Testis (tissue), 2 donors: Measurements from ENCODE around the gene MCF2L.

Experiments
- CTCF ChIP-seq, 3 experiments: fragments of 450-650 bp in 2 of 3; fragments of 200-600 bp in 1 of 3; sonication (generic) in 1 of 3; IDR thresholded peaks; one replicate each; pipeline ENCODE4 v1.5.1; 2016 to 2019; ENCODE audit warnings: antibody characterized with exemption in 3 of 3, mild to moderate bottlenecking in 2 of 3, moderate library complexity in 1 of 3
- POLR2A ChIP-seq: fragments of 450-650 bp; IDR thresholded peaks from one replicate; pipeline ENCODE4 v1.6.1; 2017; ENCODE audit warnings: antibody characterized with exemption, mild to moderate bottlenecking, moderate library complexity

GRCh38 chr13:113116871-113117271, 147.9 kb downstream of the MCF2L start:
- TF ChIP-seq CTCF (IDR thresholded peaks at IDR 0.05) (no peak), POLR2A (no peak)
